Fibroblast of mammary gland (primary cell): Measurements from ENCODE around the gene GSX2.
A peak's percentile ranks its signal among the peaks of the same experiment; 100 is the strongest.

Experiments used
- DNase-seq: peaks from one replicate; pipeline ENCODE4 v3.0.0-alpha.2; 2010; ENCODE audit warnings: low read depth
- H3K4me3 ChIP-seq: 2 replicates; pipeline ENCODE4 v1.5.1; 2011; ENCODE audit warnings: low read depth, mild to moderate bottlenecking, low read length, moderate library complexity; ENCODE audit not compliant: control insufficient read depth
- CTCF ChIP-seq: conservative IDR thresholded peaks from 2 replicates; pipeline ENCODE4 v1.5.1; 2011; ENCODE audit warnings: low read depth, low read length, inconsistent platforms; ENCODE audit not compliant: control insufficient read depth, insufficient read depth

GSX2 gene

DNA sequence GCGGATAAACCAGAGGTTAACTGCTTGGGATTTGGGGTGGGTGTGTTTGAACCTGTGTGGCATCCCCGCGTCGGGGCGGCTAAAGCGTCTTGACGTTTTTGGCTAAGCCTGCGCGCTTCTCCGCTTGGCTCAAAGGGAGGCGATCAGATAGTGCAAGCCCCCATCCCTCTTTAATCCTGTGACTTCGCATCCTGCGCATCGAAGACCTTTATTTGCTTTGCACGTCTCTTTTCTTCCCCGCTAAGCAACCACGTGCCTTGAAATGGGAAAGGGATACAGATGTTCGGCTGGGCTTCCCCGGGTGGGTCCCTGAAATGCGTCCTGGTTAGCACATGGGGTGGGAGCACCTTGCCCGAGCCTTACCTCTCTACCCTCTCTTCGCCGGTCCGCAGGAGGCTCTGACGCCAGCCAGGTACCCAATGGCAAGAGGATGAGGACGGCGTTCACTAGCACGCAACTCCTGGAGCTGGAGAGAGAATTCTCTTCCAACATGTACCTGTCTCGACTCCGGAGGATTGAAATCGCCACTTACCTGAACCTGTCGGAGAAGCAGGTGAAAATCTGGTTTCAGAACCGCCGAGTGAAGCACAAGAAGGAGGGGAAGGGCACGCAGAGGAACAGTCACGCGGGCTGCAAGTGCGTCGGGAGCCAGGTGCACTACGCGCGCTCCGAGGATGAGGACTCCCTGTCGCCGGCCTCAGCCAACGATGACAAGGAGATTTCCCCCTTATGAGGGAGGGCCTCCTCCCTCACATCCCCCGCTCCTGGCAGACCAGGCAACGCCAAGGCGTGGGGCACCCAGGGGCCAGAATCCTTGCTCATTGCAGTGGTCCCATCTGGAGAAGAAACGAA is 1.5 kb downstream of the GSX2 start:
- no peak for DNase-seq
- H3K4me3 ChIP-seq = peak overlapping the region; percentile 22
- no peak for TF ChIP-seq CTCF

- no peak for TF ChIP-seq CTCF
- no peak overlapping the region for H3K4me3 ChIP-seq
- no peak for DNase-seq
Measured at GRCh38 chr4:54102531-54103106, 2.7 kb downstream of the GSX2 start.

DNA sequence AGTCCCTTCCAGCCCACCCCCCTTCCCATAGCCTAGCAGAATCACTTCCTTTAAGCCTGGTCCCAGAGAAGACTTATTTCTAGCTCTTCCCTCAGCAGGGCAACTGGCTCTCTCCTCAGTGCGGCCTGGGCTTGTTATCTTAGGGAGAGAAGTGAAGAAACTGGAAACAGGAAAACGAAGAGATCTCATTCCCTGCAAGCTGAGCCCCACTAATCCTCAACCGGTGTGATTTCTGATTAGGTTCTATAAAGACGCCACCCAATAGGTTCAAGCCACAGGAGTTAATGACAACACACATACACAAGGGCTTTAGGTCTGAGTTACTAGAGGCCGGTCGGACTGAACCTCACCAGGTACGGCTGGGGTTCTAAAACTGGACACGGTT is 3.2 kb downstream of the GSX2 start:
- DNase-seq = no peak
- no peak overlapping the region for H3K4me3 ChIP-seq
- TF ChIP-seq CTCF = no peak

DNA sequence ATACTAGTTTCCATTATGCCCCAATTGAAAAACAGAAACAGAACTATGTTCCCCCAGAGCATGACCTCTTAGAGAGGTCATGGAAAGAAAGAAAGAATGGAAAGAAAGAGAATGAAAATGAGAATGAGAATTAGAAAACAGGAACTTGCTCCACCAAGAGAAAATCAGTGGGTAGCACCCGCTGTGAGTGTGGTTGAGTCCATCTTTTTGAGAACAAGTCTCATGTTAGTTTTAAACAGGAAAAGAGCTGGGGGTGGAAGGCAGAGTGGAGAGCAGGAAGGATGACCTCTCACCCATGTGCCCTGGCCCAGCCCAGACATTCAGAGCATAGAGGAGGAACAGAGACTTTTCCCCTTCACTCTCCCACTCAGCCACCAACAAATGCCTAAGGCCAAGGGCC is 4.9 kb downstream of the GSX2 start:
- no peak for TF ChIP-seq CTCF
- H3K4me3 ChIP-seq = no peak overlapping the region
- no peak for DNase-seq

- no peak for TF ChIP-seq CTCF
- no peak overlapping the region for H3K4me3 ChIP-seq
- no peak for DNase-seq
Measured at GRCh38 chr4:54107951-54108748, 8.2 kb downstream of the GSX2 start.

DNA sequence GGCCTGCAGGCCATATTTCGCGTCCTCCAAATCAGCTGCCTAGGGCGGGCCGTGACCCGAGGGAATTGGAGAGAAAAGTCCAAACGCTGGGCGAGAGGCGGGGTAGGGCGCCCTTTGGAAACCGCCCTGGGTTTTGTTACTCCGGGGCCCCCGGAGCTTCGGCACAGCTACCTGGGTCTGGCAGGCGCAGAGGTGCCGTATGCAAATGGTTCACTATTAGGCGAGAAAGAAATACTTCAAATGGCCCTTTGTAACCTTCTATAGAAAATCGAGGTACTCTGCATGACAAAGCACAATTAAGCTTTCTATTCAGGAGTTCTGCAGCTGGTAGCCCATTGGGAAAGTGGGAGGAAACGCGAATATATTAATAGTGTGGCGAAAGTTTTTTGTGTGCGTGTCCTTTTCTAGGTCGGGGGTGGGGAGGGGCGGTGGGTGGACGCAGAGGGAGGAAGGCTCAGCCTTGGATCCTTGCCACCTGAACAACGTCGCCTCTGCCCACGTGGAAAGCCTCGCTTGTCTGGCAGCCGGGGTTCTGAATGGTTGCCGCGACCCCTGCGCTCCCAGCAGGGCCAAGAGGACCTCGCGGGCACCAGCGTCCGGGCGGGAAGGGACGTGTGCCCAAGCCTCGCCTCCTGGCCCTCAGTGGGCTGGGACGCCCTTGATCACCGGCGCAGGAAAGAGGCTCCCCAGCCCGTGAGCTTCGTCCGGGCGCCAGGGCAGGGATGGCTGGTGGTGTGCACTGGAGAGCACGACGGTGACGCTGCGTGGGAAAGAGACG is 9.5 kb downstream of the GSX2 start:
- DNase-seq = no peak
- TF ChIP-seq CTCF = no peak
- no peak overlapping the region for H3K4me3 ChIP-seq
